Liver (tissue), 9 donors: Measurements from ENCODE around the gene IRF4. TPM values are rescaled to one million over a fixed set of nuclear protein-coding genes. Genes with fewer than 3 reads are reported as not detected.

Experiments used
- DNase-seq: peaks from one replicate; pipeline ENCODE4 v3.0.0-alpha.2; 2017; ENCODE audit warnings: low spot score
- H3K27ac ChIP-seq, 2 donors: one replicate each; pipeline ENCODE4 v1.7.0; 2013; ENCODE audit warnings: inconsistent platforms in 2 of 2, low read length in 2 of 2, control low read depth in 1 of 2, low read depth in 1 of 2, mild to moderate bottlenecking in 1 of 2
- H3K27me3 ChIP-seq, 4 donors: one replicate each; pipeline versions ENCODE4 v1.6.1 to v1.7.0; 2013; ENCODE audit warnings: low read length in 3 of 4, inconsistent platforms in 1 of 4, mild to moderate bottlenecking in 1 of 4, moderate library complexity in 1 of 4; ENCODE audit not compliant: control insufficient read depth in 4 of 4, insufficient read depth in 4 of 4
- H3K36me3 ChIP-seq, 4 donors: one replicate each; pipeline versions ENCODE4 v1.6.1 to v1.7.0; 2013; ENCODE audit warnings: low read length in 3 of 4, mild to moderate bottlenecking in 3 of 4, low read depth in 1 of 4, moderate library complexity in 1 of 4; ENCODE audit not compliant: control insufficient read depth in 4 of 4, insufficient read depth in 3 of 4
- H3K4me1 ChIP-seq, 4 donors: one replicate each; pipeline versions ENCODE4 v1.6.1 to v1.7.0; 2013; ENCODE audit warnings: low read length in 3 of 4, mild to moderate bottlenecking in 3 of 4, moderate library complexity in 1 of 4; ENCODE audit not compliant: control insufficient read depth in 4 of 4, insufficient read depth in 4 of 4
- H3K4me3 ChIP-seq, 3 donors: one replicate each; pipeline versions ENCODE4 v1.6.1 to v1.7.0; 2013; ENCODE audit warnings: low read length in 3 of 3, control low read depth in 1 of 3, low read depth in 1 of 3, mild to moderate bottlenecking in 1 of 3
- H3K9ac ChIP-seq, 2 donors: one replicate each; pipeline ENCODE4 v1.7.0; 2013; ENCODE audit warnings: low read length in 2 of 2, mild to moderate bottlenecking in 2 of 2, moderate library complexity in 2 of 2, control low read depth in 1 of 2, low read depth in 1 of 2
- H3K9me3 ChIP-seq, 4 donors: one replicate each; pipeline versions ENCODE4 v1.6.1 to v1.7.0; 2013; ENCODE audit warnings: low read length in 3 of 4; ENCODE audit not compliant: control insufficient read depth in 4 of 4
- ATF3 ChIP-seq: IDR thresholded peaks from 2 replicates; pipeline ENCODE4 v1.6.1; 2016; ENCODE audit warnings: antibody characterized with exemption
- CTCF ChIP-seq: fragments of 150-350 bp; IDR thresholded peaks from 2 replicates; pipeline ENCODE4 v1.5.1; 2017; ENCODE audit warnings: improper control_type of control experiment, low read depth, low read length; ENCODE audit not compliant: missing input control
- EGR1 ChIP-seq, 2 donors: IDR thresholded peaks; 2 replicates each; pipeline ENCODE4 v1.6.1; 2016 to 2018; ENCODE audit warnings: antibody characterized with exemption in 2 of 2, low read depth in 2 of 2
- GABPA ChIP-seq, 2 donors: IDR thresholded peaks in 1 of 2; conservative IDR thresholded peaks in 1 of 2; 2 replicates each; pipeline ENCODE4 v1.6.1; 2016; ENCODE audit warnings: antibody characterized with exemption in 2 of 2, mild to moderate bottlenecking in 1 of 2, moderate library complexity in 1 of 2
- HNF4A ChIP-seq, 2 donors: conservative IDR thresholded peaks; 2 replicates each; pipeline ENCODE4 v1.6.1; 2016; ENCODE audit warnings: antibody characterized with exemption in 2 of 2, mild to moderate bottlenecking in 2 of 2
- JUND ChIP-seq, 2 donors: IDR thresholded peaks; 2 replicates each; pipeline ENCODE4 v1.6.1; 2016; ENCODE audit warnings: antibody characterized with exemption in 2 of 2
- NR2F2 ChIP-seq: IDR thresholded peaks from 2 replicates; pipeline ENCODE4 v1.6.1; 2016; ENCODE audit warnings: antibody characterized with exemption
- SP1 ChIP-seq: IDR thresholded peaks from 2 replicates; pipeline ENCODE4 v1.6.1; 2018; ENCODE audit warnings: antibody characterized with exemption, mild to moderate bottlenecking
- TAF1 ChIP-seq: conservative IDR thresholded peaks from 2 replicates; pipeline ENCODE4 v1.6.1; 2016; ENCODE audit warnings: antibody characterized with exemption, mild to moderate bottlenecking
- YY1 ChIP-seq: IDR thresholded peaks from 2 replicates; pipeline ENCODE4 v1.6.1; 2016; ENCODE audit warnings: antibody characterized with exemption, mild to moderate bottlenecking
- WGBS: extraction: QIAGEN DNeasy Blood & Tissue Kit; methylation state at CpG from one replicate; pipeline ENCODE4 v1.1.7; 2013; 5-methylcytosine and 5-hydroxymethylcytosine counted together
- polyA plus RNA-seq, 2 donors: library from polyadenylated mRNA; stranded (reverse) in 1 of 2; unstranded in 1 of 2; fragments of 200-250 nt in 1 of 2; fragments of >200 nt in 1 of 2; fragmentation: Nextera tagmentation in 1 of 2; extraction: Ambion mirVana in 1 of 2; gene quantifications; one replicate each; pipeline versions ENCODE4 v1.2.1 to v1.2.3, GENCODE V29; 2013 to 2015
- total RNA-seq, 2 donors: library from RNA; depleted of rRNA; stranded (reverse); fragments of >200 nt; gene quantifications; one replicate each; pipeline ENCODE4 v1.2.3, GENCODE V29; 2014
- TF ChIP-seq, protein P1 (sequence below): IDR thresholded peaks from 2 replicates; pipeline ENCODE4 v1.6.1; 2016; ENCODE audit warnings: antibody characterized with exemption, mild to moderate bottlenecking
- donor health status: healthy.
- donor health status: healthy.
- donor health status: healthy.
- donor health status: healthy.
- donor health status: healthy.

Gene IRF4
- total and polyA plus RNA-seq, 4 donors = 0.68 to 1.6 (median 1.1) TPM

GRCh38 chr6:402901-403658 is 11.5 kb downstream of the IRF4 start:
- no peak overlapping the region for H3K9ac ChIP-seq
- 85% methylated on average over 17 of the region's 17 CpGs for WGBS
- H3K27me3 ChIP-seq = peaks cover 0 to 5% (median 0%) of the 10 kb centered on the region in 4 donors
- no peak for DNase-seq
- no peaks in the 10 kb centered on the region for H3K36me3 ChIP-seq
- TF ChIP-seq NR2F2 (no peak), HNF4A (conservative IDR thresholded peaks at IDR 0.05) (no peak), CTCF (no peak), SP1 (no peak), GABPA (IDR thresholded peaks at IDR 0.05 in 1 of 2, conservative IDR thresholded peaks at IDR 0.05 in 1 of 2) (no peak)
- TF ChIP-seq, protein P1, sequence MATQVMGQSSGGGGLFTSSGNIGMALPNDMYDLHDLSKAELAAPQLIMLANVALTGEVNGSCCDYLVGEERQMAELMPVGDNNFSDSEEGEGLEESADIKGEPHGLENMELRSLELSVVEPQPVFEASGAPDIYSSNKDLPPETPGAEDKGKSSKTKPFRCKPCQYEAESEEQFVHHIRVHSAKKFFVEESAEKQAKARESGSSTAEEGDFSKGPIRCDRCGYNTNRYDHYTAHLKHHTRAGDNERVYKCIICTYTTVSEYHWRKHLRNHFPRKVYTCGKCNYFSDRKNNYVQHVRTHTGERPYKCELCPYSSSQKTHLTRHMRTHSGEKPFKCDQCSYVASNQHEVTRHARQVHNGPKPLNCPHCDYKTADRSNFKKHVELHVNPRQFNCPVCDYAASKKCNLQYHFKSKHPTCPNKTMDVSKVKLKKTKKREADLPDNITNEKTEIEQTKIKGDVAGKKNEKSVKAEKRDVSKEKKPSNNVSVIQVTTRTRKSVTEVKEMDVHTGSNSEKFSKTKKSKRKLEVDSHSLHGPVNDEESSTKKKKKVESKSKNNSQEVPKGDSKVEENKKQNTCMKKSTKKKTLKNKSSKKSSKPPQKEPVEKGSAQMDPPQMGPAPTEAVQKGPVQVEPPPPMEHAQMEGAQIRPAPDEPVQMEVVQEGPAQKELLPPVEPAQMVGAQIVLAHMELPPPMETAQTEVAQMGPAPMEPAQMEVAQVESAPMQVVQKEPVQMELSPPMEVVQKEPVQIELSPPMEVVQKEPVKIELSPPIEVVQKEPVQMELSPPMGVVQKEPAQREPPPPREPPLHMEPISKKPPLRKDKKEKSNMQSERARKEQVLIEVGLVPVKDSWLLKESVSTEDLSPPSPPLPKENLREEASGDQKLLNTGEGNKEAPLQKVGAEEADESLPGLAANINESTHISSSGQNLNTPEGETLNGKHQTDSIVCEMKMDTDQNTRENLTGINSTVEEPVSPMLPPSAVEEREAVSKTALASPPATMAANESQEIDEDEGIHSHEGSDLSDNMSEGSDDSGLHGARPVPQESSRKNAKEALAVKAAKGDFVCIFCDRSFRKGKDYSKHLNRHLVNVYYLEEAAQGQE = no peak
- H3K27ac ChIP-seq = no peak overlapping the region
- H3K4me1 ChIP-seq = no peaks in the 10 kb centered on the region
- H3K9me3 ChIP-seq = peaks cover 0 to 6% (median 0%) of the 10 kb centered on the region in 4 donors
- no peak overlapping the region for H3K4me3 ChIP-seq

DNA sequence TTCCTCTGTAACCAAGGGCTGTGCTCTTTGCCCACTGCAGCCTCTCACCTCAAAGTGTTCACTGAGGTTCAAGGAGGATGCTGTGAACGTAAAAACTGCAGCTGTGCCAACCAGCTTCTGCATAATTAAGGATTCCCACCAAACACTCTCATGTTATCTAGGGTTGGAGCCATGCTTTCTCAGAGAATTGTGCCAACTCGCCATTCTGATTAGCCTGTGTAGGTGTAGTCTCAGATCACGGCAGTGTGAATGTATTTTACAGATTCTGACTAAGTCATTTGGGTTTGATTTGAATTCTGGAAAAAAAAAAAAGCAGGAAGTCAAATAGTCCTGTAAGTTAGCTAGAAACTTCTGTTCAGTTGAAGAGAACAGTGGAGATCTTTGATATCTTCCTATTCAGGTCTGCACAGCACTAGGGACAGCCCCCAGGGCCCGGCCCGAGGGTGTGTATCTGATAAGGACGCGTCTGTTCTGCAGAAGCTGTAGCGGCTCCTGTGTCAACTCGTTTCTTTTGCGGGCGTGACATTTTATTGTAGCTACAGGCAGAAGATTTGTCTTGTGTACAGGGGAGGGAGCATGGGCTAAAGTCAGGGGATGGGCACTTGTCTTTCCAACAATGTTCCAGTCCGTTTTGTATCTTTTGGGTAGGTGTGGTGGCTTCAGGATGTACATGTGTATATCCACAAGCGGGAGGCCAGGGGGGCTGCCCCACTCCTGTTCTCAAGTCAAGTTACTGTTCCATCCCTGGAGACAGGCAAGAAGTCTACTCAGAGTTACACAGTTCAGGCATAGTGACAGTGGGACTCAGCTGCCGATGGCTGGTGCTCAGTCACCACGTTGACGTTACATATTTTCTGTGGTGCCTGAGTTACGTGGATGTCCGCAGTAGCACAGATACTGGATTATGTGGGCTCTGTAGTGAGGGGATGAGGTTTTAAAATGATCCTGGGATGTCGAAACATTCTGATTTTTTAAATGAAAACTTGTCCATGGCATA is 12.4 kb downstream of the IRF4 start:
- 76% methylated on average over 19 of the region's 19 CpGs for WGBS
- DNase-seq = no peak
- Histone ChIP-seq H3K27me3 (peaks cover 0 to 5% (median 0%) of the 10 kb centered on the region in 4 donors), H3K36me3 (no peaks in the 10 kb centered on the region), H3K4me1 (no peaks in the 10 kb centered on the region), H3K9ac (no peak overlapping the region), H3K27ac (no peak overlapping the region), H3K4me3 (no peak overlapping the region), H3K9me3 (peaks cover 0 to 6% (median 0%) of the 10 kb centered on the region in 4 donors)
- TF ChIP-seq YY1 (no peak), TAF1 (no peak), ATF3 (no peak), HNF4A (conservative IDR thresholded peaks at IDR 0.05) (no peak), EGR1 (IDR thresholded peaks at IDR 0.05; ENCODE audit: low read depth in 2 of 2) (no peak), JUND (IDR thresholded peaks at IDR 0.05) (no peak)
